ENCODE measurements around the gene C3orf52. TPM values are rescaled to one million over a fixed set of nuclear protein-coding genes. Genes with fewer than 3 reads are reported as not detected.

C3orf52 gene
- total RNA-seq, 1 experiment from 2014 or later: 12.6 TPM

DNA sequence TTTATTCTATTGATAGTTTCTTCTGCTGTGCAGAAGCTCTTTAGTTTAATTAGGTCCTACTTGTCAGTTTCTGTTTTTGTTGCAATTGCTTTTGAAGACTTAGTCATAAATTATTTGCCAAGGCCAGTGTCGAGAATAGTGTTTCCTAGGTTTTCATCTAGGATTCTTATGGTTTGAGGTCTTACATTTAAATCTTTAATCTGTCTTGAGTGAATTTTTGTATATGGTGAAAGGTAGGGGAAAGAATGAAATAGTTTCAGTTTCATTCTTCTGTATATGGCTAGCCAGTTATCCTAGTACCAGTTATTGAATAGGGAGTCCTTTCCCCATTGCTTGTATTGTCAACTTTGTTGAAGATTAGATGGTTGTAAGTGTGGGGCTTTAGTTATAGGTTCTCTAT, 57.5 kb downstream of the C3orf52 start:
- H3K4me3 ChIP-seq (ENCODE audit: low read depth in 2 of 2, low read length in 2 of 2): no peak overlapping the region
- intact Hi-C loops (cut with micrococcal nuclease; ENCODE audit: unreplicated experiment) (no loop called here), in situ Hi-C loops (cut with HindIII; ENCODE audit: low pct_unique_long_range_greater_than_20kb, low sequenced_read_pairs) (no loop called here)
- H3K27me3 ChIP-seq (ENCODE audit: control insufficient read depth, insufficient read depth, low read length): peaks cover 3% of the 10 kb centered on the region; the same call in 1 of the 2 replicates
- TF ChIP-seq, protein P1, sequence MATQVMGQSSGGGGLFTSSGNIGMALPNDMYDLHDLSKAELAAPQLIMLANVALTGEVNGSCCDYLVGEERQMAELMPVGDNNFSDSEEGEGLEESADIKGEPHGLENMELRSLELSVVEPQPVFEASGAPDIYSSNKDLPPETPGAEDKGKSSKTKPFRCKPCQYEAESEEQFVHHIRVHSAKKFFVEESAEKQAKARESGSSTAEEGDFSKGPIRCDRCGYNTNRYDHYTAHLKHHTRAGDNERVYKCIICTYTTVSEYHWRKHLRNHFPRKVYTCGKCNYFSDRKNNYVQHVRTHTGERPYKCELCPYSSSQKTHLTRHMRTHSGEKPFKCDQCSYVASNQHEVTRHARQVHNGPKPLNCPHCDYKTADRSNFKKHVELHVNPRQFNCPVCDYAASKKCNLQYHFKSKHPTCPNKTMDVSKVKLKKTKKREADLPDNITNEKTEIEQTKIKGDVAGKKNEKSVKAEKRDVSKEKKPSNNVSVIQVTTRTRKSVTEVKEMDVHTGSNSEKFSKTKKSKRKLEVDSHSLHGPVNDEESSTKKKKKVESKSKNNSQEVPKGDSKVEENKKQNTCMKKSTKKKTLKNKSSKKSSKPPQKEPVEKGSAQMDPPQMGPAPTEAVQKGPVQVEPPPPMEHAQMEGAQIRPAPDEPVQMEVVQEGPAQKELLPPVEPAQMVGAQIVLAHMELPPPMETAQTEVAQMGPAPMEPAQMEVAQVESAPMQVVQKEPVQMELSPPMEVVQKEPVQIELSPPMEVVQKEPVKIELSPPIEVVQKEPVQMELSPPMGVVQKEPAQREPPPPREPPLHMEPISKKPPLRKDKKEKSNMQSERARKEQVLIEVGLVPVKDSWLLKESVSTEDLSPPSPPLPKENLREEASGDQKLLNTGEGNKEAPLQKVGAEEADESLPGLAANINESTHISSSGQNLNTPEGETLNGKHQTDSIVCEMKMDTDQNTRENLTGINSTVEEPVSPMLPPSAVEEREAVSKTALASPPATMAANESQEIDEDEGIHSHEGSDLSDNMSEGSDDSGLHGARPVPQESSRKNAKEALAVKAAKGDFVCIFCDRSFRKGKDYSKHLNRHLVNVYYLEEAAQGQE (IDR thresholded peaks at IDR 0.05; ENCODE audit: insufficient read depth in 1 of 2, low read depth in 2 of 2, low read length in 1 of 2): no peak
- TF ChIP-seq, protein P2, sequence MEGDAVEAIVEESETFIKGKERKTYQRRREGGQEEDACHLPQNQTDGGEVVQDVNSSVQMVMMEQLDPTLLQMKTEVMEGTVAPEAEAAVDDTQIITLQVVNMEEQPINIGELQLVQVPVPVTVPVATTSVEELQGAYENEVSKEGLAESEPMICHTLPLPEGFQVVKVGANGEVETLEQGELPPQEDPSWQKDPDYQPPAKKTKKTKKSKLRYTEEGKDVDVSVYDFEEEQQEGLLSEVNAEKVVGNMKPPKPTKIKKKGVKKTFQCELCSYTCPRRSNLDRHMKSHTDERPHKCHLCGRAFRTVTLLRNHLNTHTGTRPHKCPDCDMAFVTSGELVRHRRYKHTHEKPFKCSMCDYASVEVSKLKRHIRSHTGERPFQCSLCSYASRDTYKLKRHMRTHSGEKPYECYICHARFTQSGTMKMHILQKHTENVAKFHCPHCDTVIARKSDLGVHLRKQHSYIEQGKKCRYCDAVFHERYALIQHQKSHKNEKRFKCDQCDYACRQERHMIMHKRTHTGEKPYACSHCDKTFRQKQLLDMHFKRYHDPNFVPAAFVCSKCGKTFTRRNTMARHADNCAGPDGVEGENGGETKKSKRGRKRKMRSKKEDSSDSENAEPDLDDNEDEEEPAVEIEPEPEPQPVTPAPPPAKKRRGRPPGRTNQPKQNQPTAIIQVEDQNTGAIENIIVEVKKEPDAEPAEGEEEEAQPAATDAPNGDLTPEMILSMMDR (IDR thresholded peaks at IDR 0.05): no peak
- TF ChIP-seq POLR2AphosphoS5 (IDR thresholded peaks at IDR 0.05; ENCODE audit: low read depth, low read length): no peak
- no peak for TF ChIP-seq TCF7L2 (IDR thresholded peaks at IDR 0.05; ENCODE audit: low read depth, low read length)
- TF ChIP-seq SIN3A (IDR thresholded peaks at IDR 0.05; ENCODE audit: borderline replicate concordance, insufficient read depth, low read depth, low read length): no peak
- ChIA-PET CTCF (no interaction called here), POLR2A (no interaction called here)
- H3K27ac ChIP-seq (ENCODE audit: low read length): no peak overlapping the region
- no peaks in the 10 kb centered on the region for H3K9me3 ChIP-seq (ENCODE audit: control insufficient read depth, insufficient read depth, low read depth, low read length)
- DNase-seq (ENCODE audit: low read depth, low spot score) (no peak), ATAC-seq (no peak)
- no peaks in the 10 kb centered on the region for H3K36me3 ChIP-seq (ENCODE audit: control insufficient read depth, insufficient read depth, low read length)
- H3K4me1 ChIP-seq (ENCODE audit: control insufficient read depth, insufficient read depth, low read length): no peaks in the 10 kb centered on the region
- no TSS peak for BruUV-seq (replicated peaks)

DNA sequence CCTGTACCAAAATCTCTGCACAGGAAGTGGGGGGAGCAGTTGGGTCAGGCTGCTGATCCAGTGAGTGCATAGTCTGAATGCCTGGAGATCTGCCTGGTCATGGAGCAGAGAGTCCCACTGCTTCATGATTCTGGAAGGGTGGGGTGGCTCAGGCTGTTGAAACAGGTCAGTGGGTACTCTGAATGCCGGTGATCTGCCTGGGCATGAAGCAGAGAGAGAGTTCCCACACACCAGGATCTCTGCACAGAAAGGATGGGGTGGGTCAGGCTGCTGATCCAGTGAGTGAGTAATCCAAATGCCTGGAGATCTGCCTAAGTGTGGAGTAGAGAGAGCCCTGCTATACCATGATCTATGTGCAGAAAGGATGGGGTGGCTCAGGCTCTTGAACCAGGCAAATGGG, 62.9 kb downstream of the C3orf52 start:
- Histone ChIP-seq H3K4me1 (ENCODE audit: control insufficient read depth, insufficient read depth, low read length) (no peaks in the 10 kb centered on the region), H3K27me3 (ENCODE audit: control insufficient read depth, insufficient read depth, low read length) (no peaks in the 10 kb centered on the region), H3K4me3 (ENCODE audit: low read depth in 2 of 2, low read length in 2 of 2) (no peak overlapping the region), H3K27ac (ENCODE audit: low read length) (no peak overlapping the region), H3K9me3 (ENCODE audit: control insufficient read depth, insufficient read depth, low read depth, low read length) (no peaks in the 10 kb centered on the region), H3K36me3 (ENCODE audit: control insufficient read depth, insufficient read depth, low read length) (no peaks in the 10 kb centered on the region)
- POLR2A ChIA-PET: no interaction called here
- in situ Hi-C loops (cut with HindIII; ENCODE audit: low pct_unique_long_range_greater_than_20kb, low sequenced_read_pairs): no loop called here
- BruUV-seq (replicated peaks): no TSS peak
- intact Hi-C loops (cut with micrococcal nuclease; ENCODE audit: unreplicated experiment): no loop called here
- CTCF ChIA-PET: no interaction called here
- no peak for TF ChIP-seq POLR2AphosphoS5 (IDR thresholded peaks at IDR 0.05; ENCODE audit: low read depth, low read length)
- TF ChIP-seq, protein P2 (IDR thresholded peaks at IDR 0.05): no peak
- no peak for TF ChIP-seq SIN3A (IDR thresholded peaks at IDR 0.05; ENCODE audit: borderline replicate concordance, insufficient read depth, low read depth, low read length)
- TF ChIP-seq TCF7L2 (IDR thresholded peaks at IDR 0.05; ENCODE audit: low read depth, low read length): no peak
- TF ChIP-seq, protein P1 (IDR thresholded peaks at IDR 0.05; ENCODE audit: insufficient read depth in 1 of 2, low read depth in 2 of 2, low read length in 1 of 2): no peak
- DNase-seq (ENCODE audit: low read depth, low spot score) (no peak), ATAC-seq (no peak)

Measured in Panc1 (cell line).